HL-60/S4 treated with retinoic acid at 250 ng/mL for 4 days and 3 days (cell line): Measurements from ENCODE around the gene IMMP2L.

Source experiments
- in situ Hi-C: fragments of 300-500 bp; cut with MboI; formaldehyde crosslinking; loops from 2 replicates; pipeline ENCODE4 v1.7.0; 2022; ENCODE audit warnings: low sequenced_read_pairs

IMMP2L gene

GRCh38 chr7:111051832-111052231 is 510.5 kb downstream of the IMMP2L start:
- in situ Hi-C loops, result no loop called here

GRCh38 chr7:111050875-111051416 is 511.3 kb downstream of the IMMP2L start:
- in situ Hi-C loops, result no loop called here

- in situ Hi-C loops, result no loop called here
These were observed 512.2 kb downstream of the IMMP2L start for GRCh38 chr7:111049971-111050680.

GRCh38 chr7:111047595-111047994 is 514.7 kb downstream of the IMMP2L start:
- in situ Hi-C loops, result no loop called here

GRCh38 chr7:111045449-111045848 is 516.8 kb downstream of the IMMP2L start:
- in situ Hi-C loops, result no loop called here

GRCh38 chr7:111043561-111043960 is 518.7 kb downstream of the IMMP2L start:
- in situ Hi-C loops, result no loop called here

- in situ Hi-C loops, result no loop called here
These were observed 519.5 kb downstream of the IMMP2L start for GRCh38 chr7:111042842-111043241.

GRCh38 chr7:111041577-111041976 is 520.7 kb downstream of the IMMP2L start:
- in situ Hi-C loops, result no loop called here

- in situ Hi-C loops, result no loop called here
These were observed 524.1 kb downstream of the IMMP2L start for GRCh38 chr7:111038185-111038584.

GRCh38 chr7:111031916-111032315 is 530.4 kb downstream of the IMMP2L start:
- in situ Hi-C loops, result no loop called here

GRCh38 chr7:111030336-111030735 is 532.0 kb downstream of the IMMP2L start:
- in situ Hi-C loops, result no loop called here

- in situ Hi-C loops, result no loop called here
These were observed 532.6 kb downstream of the IMMP2L start for GRCh38 chr7:111029574-111030251.

- in situ Hi-C loops, result no loop called here
These were observed 533.1 kb downstream of the IMMP2L start for GRCh38 chr7:111029141-111029572.

- in situ Hi-C loops, result no loop called here
These were observed 534.9 kb downstream of the IMMP2L start for GRCh38 chr7:111027396-111027795.

- in situ Hi-C loops, result no loop called here
These were observed 535.5 kb downstream of the IMMP2L start for GRCh38 chr7:111026806-111027205.

GRCh38 chr7:111026343-111026742 is 535.9 kb downstream of the IMMP2L start:
- in situ Hi-C loops, result no loop called here

- in situ Hi-C loops, result no loop called here
These were observed 537.3 kb downstream of the IMMP2L start for GRCh38 chr7:111025006-111025405.

GRCh38 chr7:111018960-111019736 is 543.1 kb downstream of the IMMP2L start:
- in situ Hi-C loops, result no loop called here

GRCh38 chr7:111018447-111018846 is 543.8 kb downstream of the IMMP2L start:
- in situ Hi-C loops, result no loop called here

- in situ Hi-C loops, result no loop called here
These were observed 548.2 kb downstream of the IMMP2L start for GRCh38 chr7:111014079-111014478.
